ENCODE data around the gene OSBP2. TPM values are rescaled to one million over a fixed set of nuclear protein-coding genes. Genes with fewer than 3 reads are reported as not detected.

OSBP2 gene
- total and polyA plus RNA-seq, 2 experiments from 2014 or later: 2.1 to 2.9 TPM

- H3K9me3 Mint-ChIP-seq: no peaks in the 10 kb centered on the region
- no peak overlapping the region for H3K27ac ChIP-seq (ENCODE audit: low read depth)
- H3K27ac Mint-ChIP-seq: no peak overlapping the region; the same call in 1 of the 2 replicates
- peaks cover 19% of the 10 kb centered on the region; the same call in 2 of the 3 replicates for H3K36me3 Mint-ChIP-seq (ENCODE audit: low read depth)
- DNase-seq (ENCODE audit: low spot score) (no peak), ATAC-seq (no peak)
- H3F3A ChIP-seq (replicated peaks; ENCODE audit: low read depth): no peaks in the 10 kb centered on the region
- no peaks in the 10 kb centered on the region for H4K20me1 ChIP-seq (replicated peaks; ENCODE audit: insufficient read depth)
- TF ChIP-seq EZH2phosphoT487 (IDR thresholded peaks at IDR 0.05; ENCODE audit: unreplicated experiment): no peak
- TF ChIP-seq CREB1 (CRISPR knock-in tag; IDR thresholded peaks at IDR 0.05; ENCODE audit: low read depth): no peak
- TF ChIP-seq ZNF331 (CRISPR knock-in tag; IDR thresholded peaks at IDR 0.05; ENCODE audit: low read depth): no peak
- TF ChIP-seq NANOG (IDR thresholded peaks at IDR 0.05; ENCODE audit: borderline replicate concordance): no peak
- TF ChIP-seq ZNF462 (CRISPR knock-in tag; IDR thresholded peaks at IDR 0.05): no peak
- TF ChIP-seq ETS1 (IDR thresholded peaks at IDR 0.05): no peak
- TF ChIP-seq POLR2AphosphoS5 (IDR thresholded peaks at IDR 0.05; ENCODE audit: low read depth): no peak
- H3K4me1 ChIP-seq (ENCODE audit: insufficient read depth): no peaks in the 10 kb centered on the region; the same call in 1 of the 2 replicates
- peaks cover 26% of the 10 kb centered on the region for H3K4me1 Mint-ChIP-seq
- no peak overlapping the region for H3K4me3 Mint-ChIP-seq
- no peaks in the 10 kb centered on the region for H3K27me3 ChIP-seq (ENCODE audit: insufficient read depth)
- no peaks in the 10 kb centered on the region for H3K79me2 ChIP-seq (replicated peaks; ENCODE audit: insufficient read depth)
- no peaks in the 10 kb centered on the region for H3K9me2 ChIP-seq (ENCODE audit: insufficient read depth)
- H3K4me3 ChIP-seq: no peak overlapping the region
- no peaks in the 10 kb centered on the region for H3K36me3 ChIP-seq (ENCODE audit: insufficient read depth)
- no peak overlapping the region for H3K4me2 ChIP-seq
- peaks cover 13% of the 10 kb centered on the region for H3K27me3 Mint-ChIP-seq (ENCODE audit: insufficient read depth, low read depth, poor library complexity)
- H2AFZ ChIP-seq: no peak overlapping the region
Measured at GRCh38 chr22:30891781-30892180, 197.1 kb downstream of the OSBP2 start.
